ENCODE measurements around the gene DUS4L. TPM values are rescaled to one million over a fixed set of nuclear protein-coding genes. Genes with fewer than 3 reads are reported as not detected.

Gene DUS4L
- total RNA-seq, 2 donors from 2014 or later: 13.2 to 18.0 TPM

DNA sequence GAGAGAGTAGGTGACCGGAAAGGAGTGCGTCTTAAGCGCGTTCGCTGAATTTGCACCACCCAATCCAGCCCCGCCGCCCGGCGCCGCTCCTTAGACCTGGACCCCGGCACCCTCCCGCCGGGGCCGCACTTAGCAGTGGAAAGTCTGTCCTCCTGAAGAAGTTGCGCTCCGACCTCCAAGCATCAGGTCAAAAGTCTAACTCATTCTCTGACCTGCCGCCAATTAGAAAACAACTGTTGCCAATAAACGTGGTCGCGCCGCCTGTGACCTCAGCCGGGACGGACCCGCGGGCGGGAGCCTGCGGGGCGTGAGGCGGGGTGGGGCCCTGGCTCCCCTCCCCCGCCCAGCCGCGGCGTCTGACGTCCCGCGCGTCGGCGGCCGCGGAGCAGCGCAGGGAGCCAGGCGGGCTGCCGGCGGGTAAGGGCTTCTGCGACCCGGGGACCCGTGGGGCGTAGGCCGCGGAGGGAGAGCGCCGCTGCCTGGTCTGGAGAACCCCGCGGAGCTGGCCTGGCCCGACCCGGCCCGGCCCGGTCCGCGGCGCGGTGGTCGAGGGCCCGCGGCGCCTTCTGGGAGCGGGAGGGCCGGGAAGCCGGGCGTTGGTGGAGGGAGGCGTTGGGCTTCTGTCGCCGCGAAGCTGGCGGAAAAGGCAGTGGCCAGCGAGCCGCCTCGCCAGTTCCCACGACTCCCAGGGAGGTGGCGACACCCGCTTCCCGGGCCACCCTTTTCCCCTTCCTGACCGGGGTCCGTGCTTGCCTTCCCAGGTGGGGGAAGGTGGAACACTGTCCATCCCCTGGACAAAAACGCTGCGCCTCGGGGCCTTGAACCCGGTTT lies 16.3 kb downstream of the DUS4L start, which contains the start of gene BCAP29:
TSS of gene BCAP29 (plus strand) at position 362 of the 831 bp plus-strand sequence. CDS start 527 bp downstream, outside the sequence.
- Histone ChIP-seq H3K4me3 (ENCODE audit: low read length) (peak within 1 kb of the TSS; percentile 94), H3K9ac (ENCODE audit: extremely low read depth, low read length, poor library complexity, severe bottlenecking) (peak within 1 kb of the TSS; percentile 69), H3K27ac (ENCODE audit: low read depth, low read length) (peak within 1 kb of the TSS; percentile 47), H3K4me1 (ENCODE audit: control insufficient read depth, insufficient read depth, low read length) (no peaks in the 10 kb centered on the region), H3K27me3 (ENCODE audit: control insufficient read depth, insufficient read depth, low read length, poor library complexity, severe bottlenecking) (no peaks in the 10 kb centered on the region), H3K36me3 (ENCODE audit: control insufficient read depth, insufficient read depth, low read length) (peaks cover 12% of the 10 kb centered on the region), H3K9me3 (ENCODE audit: control insufficient read depth, low read length) (no peaks in the 10 kb centered on the region)
- Mint-ChIP-seq H3K27me3 (ENCODE audit: insufficient read depth) (no peaks in the 10 kb centered on the region), H3K4me1 (peaks cover 7% of the 10 kb centered on the region), H3K36me3 (ENCODE audit: low read depth) (peaks cover 16% of the 10 kb centered on the region), H3K27ac (peak within 1 kb of the TSS; percentile 98), H3K4me3 (peak within 1 kb of the TSS; percentile 88), H3K9me3 (no peaks in the 10 kb centered on the region)
- peak; percentile 90 for DNase-seq
- TF ChIP-seq CTCF (conservative IDR thresholded peaks at IDR 0.05): peak; percentile 65
- WGBS, 2 experiments (ENCODE audit: insufficient coverage in 1 of 2, insufficient read length in 1 of 2): 0% methylated on average over 11 to 89 of the region's 89 CpGs

DNA sequence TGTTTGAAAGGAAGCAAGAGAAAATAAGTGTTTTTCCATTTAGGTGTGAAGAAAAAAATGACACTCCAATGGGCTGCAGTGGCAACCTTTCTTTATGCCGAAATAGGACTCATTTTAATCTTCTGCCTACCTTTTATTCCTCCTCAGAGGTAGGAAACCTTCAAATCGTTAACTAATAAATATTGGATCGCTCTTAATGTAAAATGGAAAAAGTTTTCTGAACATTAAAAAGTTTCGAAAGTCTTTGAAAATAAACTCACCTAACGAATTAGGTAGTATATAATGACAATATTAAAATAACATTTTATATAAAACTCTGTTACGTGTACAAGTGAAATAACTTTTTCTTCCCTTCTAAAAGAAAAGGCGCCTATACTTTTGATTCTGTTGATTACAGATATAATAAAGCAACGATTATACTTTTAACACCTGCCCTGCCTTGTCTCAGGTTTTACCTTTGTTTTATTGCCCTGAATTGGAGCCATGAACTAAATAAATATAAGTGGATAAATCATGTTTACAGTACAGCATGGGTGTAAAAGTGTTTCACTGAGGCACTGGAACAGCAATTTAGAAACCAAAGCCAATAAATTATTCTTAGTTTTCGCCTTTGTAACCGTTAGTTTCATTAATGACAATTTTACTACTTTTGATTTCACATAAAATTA lies 17.1 kb downstream of the DUS4L start:
- DNase-seq: no peak
- H3K27me3 ChIP-seq (ENCODE audit: control insufficient read depth, insufficient read depth, low read length, poor library complexity, severe bottlenecking): no peaks in the 10 kb centered on the region
- H3K27ac Mint-ChIP-seq: peak overlapping the region; percentile 92
- no peaks in the 10 kb centered on the region for H3K9me3 ChIP-seq (ENCODE audit: control insufficient read depth, low read length)
- H3K36me3 Mint-ChIP-seq (ENCODE audit: low read depth): peaks cover 14% of the 10 kb centered on the region
- H3K4me1 ChIP-seq (ENCODE audit: control insufficient read depth, insufficient read depth, low read length): no peaks in the 10 kb centered on the region
- H3K9me3 Mint-ChIP-seq: no peaks in the 10 kb centered on the region
- no peak for TF ChIP-seq CTCF (conservative IDR thresholded peaks at IDR 0.05)
- H3K36me3 ChIP-seq (ENCODE audit: control insufficient read depth, insufficient read depth, low read length): peaks cover 12% of the 10 kb centered on the region
- H3K4me3 ChIP-seq (ENCODE audit: low read length): peak overlapping the region; percentile 94
- WGBS, 2 experiments (ENCODE audit: insufficient coverage in 1 of 2, insufficient read length in 1 of 2): 11 to 49% methylated on average over 1 to 5 of the region's 10 CpGs
- peaks cover 7% of the 10 kb centered on the region for H3K4me1 Mint-ChIP-seq
- no peaks in the 10 kb centered on the region for H3K27me3 Mint-ChIP-seq (ENCODE audit: insufficient read depth)
- H3K27ac ChIP-seq (ENCODE audit: low read depth, low read length): no peak overlapping the region
- H3K9ac ChIP-seq (ENCODE audit: extremely low read depth, low read length, poor library complexity, severe bottlenecking): peak overlapping the region; percentile 69
- H3K4me3 Mint-ChIP-seq: peak overlapping the region; percentile 88

- Mint-ChIP-seq H3K4me3 (peak overlapping the region; percentile 88), H3K4me1 (peaks cover 7% of the 10 kb centered on the region), H3K9me3 (no peaks in the 10 kb centered on the region), H3K27me3 (ENCODE audit: insufficient read depth) (no peaks in the 10 kb centered on the region), H3K36me3 (ENCODE audit: low read depth) (peaks cover 13% of the 10 kb centered on the region), H3K27ac (no peak overlapping the region)
- Histone ChIP-seq H3K27ac (ENCODE audit: low read depth, low read length) (no peak overlapping the region), H3K9ac (ENCODE audit: extremely low read depth, low read length, poor library complexity, severe bottlenecking) (no peak overlapping the region), H3K36me3 (ENCODE audit: control insufficient read depth, insufficient read depth, low read length) (peaks cover 12% of the 10 kb centered on the region), H3K4me1 (ENCODE audit: control insufficient read depth, insufficient read depth, low read length) (no peaks in the 10 kb centered on the region), H3K4me3 (ENCODE audit: low read length) (peak overlapping the region; percentile 94), H3K27me3 (ENCODE audit: control insufficient read depth, insufficient read depth, low read length, poor library complexity, severe bottlenecking) (no peaks in the 10 kb centered on the region), H3K9me3 (ENCODE audit: control insufficient read depth, low read length) (no peaks in the 10 kb centered on the region)
- 97 to 100% methylated on average over 4 to 5 of the region's 5 CpGs for WGBS, 2 experiments (ENCODE audit: insufficient coverage in 1 of 2, insufficient read length in 1 of 2)
- DNase-seq: no peak
- no peak for TF ChIP-seq CTCF (conservative IDR thresholded peaks at IDR 0.05)
Measured at GRCh38 chr7:107581387-107582013, 17.7 kb downstream of the DUS4L start.
